ENCODE data around the gene GRIK2. TPM values are rescaled to one million over a fixed set of nuclear protein-coding genes. Genes with fewer than 3 reads are reported as not detected.

The GRIK2 gene
- total RNA-seq, 4 donors from 2014 or later: 4.7 to 16.2 (median 7.5) TPM

GRCh38 chr6:101662111-101662897, 268.8 kb downstream of the GRIK2 start:
- no peaks in the 10 kb centered on the region for H3K36me3 ChIP-seq
- WGBS, 2 donors: 95 to 97% methylated on average over 2 of the region's 2 CpGs
- no peak for TF ChIP-seq POLR2A (IDR thresholded peaks at IDR 0.05)

GRCh38 chr6:101663100-101663499, 269.6 kb downstream of the GRIK2 start:
- WGBS, 2 donors: 59 to 70% methylated on average over 6 of the region's 6 CpGs
- no peaks in the 10 kb centered on the region for H3K27me3 ChIP-seq
- H3K4me3 ChIP-seq: no peak overlapping the region
- peaks cover 0 to 8% (median 1%) of the 10 kb centered on the region in 4 donors for H3K9me3 ChIP-seq
- DNase-seq (ENCODE audit: low spot score in 2 of 2): no peak
- no peaks in the 10 kb centered on the region for H3K4me1 ChIP-seq
- H3K36me3 ChIP-seq: no peaks in the 10 kb centered on the region
- TF ChIP-seq EP300 (IDR thresholded peaks at IDR 0.05) (no peak), CTCF (IDR thresholded peaks at IDR 0.05) (no peak), POLR2A (IDR thresholded peaks at IDR 0.05) (no peak)
- H3K27ac ChIP-seq: no peak overlapping the region

More at GRCh38 chr6:101662111-101662897, 268.8 kb downstream of the GRIK2 start:
- Histone ChIP-seq H3K4me1 (no peaks in the 10 kb centered on the region), H3K27me3 (no peaks in the 10 kb centered on the region), H3K9me3 (peaks cover 0 to 10% (median 1%) of the 10 kb centered on the region in 4 donors), H3K27ac (no peak overlapping the region), H3K4me3 (no peak overlapping the region)
- no peak for DNase-seq (ENCODE audit: low spot score in 2 of 2)

- DNase-seq (ENCODE audit: low spot score in 2 of 2): no peak
- H3K27ac ChIP-seq: no peak overlapping the region
- H3K36me3 ChIP-seq: no peaks in the 10 kb centered on the region
- H3K4me3 ChIP-seq: no peak overlapping the region
- H3K4me1 ChIP-seq: no peaks in the 10 kb centered on the region
- H3K27me3 ChIP-seq: no peaks in the 10 kb centered on the region
- no peaks in the 10 kb centered on the region for H3K9me3 ChIP-seq
- WGBS, 2 donors: 50 to 51% methylated on average over 1 of the region's 1 CpG
- no peak for TF ChIP-seq POLR2A (IDR thresholded peaks at IDR 0.05)
- TF ChIP-seq EP300 (IDR thresholded peaks at IDR 0.05): no peak
- no peak for TF ChIP-seq CTCF (IDR thresholded peaks at IDR 0.05)
Observed at GRCh38 chr6:101666256-101666655, 272.7 kb downstream of the GRIK2 start.

GRCh38 chr6:101668496-101669030, 275.1 kb downstream of the GRIK2 start:
- H3K4me1 ChIP-seq: no peaks in the 10 kb centered on the region
- no peaks in the 10 kb centered on the region for H3K9me3 ChIP-seq
- no peaks in the 10 kb centered on the region for H3K27me3 ChIP-seq
- 79 to 82% methylated on average over 2 of the region's 2 CpGs for WGBS, 2 donors
- DNase-seq (ENCODE audit: low spot score in 2 of 2): no peak
- no peak overlapping the region for H3K4me3 ChIP-seq
- TF ChIP-seq EP300 (IDR thresholded peaks at IDR 0.05) (no peak), POLR2A (IDR thresholded peaks at IDR 0.05) (no peak), CTCF (IDR thresholded peaks at IDR 0.05) (no peak)
- H3K36me3 ChIP-seq: no peaks in the 10 kb centered on the region
- H3K27ac ChIP-seq: no peak overlapping the region

- H3K9me3 ChIP-seq: no peaks in the 10 kb centered on the region
- no peaks in the 10 kb centered on the region for H3K4me1 ChIP-seq
- no peaks in the 10 kb centered on the region for H3K36me3 ChIP-seq
- TF ChIP-seq POLR2A (IDR thresholded peaks at IDR 0.05) (no peak), EP300 (IDR thresholded peaks at IDR 0.05) (no peak), CTCF (IDR thresholded peaks at IDR 0.05) (no peak)
- no peak for DNase-seq (ENCODE audit: low spot score in 2 of 2)
- no peak overlapping the region for H3K4me3 ChIP-seq
- no peak overlapping the region for H3K27ac ChIP-seq
- WGBS, 2 donors: 80 to 82% methylated on average over 2 of the region's 2 CpGs
- no peaks in the 10 kb centered on the region for H3K27me3 ChIP-seq
Observed at GRCh38 chr6:101676187-101676586, 282.7 kb downstream of the GRIK2 start.

All from tibial nerve (tissue), 4 donors.